CD4-positive, alpha-beta T cell treated with Interleukin-1 beta for 1 hour (primary cell): ENCODE measurements around the gene PGLYRP4.

Experiments
- DNase-seq, 2 donors: peaks; one replicate each; pipeline ENCODE4 v3.0.0-alpha.2; 2020 to 2022

The PGLYRP4 gene

DNA sequence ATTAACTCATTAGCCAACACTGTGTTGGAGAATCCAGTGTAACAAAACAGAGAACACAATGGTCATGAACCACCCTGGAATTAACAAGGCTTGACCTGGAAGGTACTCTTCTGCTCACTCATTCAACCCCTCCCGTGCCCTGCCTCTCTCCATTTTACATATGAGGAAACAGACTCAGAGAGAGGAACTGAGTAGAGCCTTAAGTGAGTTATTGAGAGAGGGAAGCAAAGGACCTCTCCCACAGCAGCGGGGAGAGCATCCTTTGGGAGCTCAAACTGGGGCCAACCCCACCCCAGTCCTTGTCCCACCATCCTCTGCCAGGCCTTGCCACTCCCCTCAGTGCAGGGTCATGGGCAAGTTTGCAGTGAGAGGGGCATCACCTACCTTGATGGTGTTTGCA lies 25.4 kb upstream of the PGLYRP4 start:
- no peak for DNase-seq

DNA sequence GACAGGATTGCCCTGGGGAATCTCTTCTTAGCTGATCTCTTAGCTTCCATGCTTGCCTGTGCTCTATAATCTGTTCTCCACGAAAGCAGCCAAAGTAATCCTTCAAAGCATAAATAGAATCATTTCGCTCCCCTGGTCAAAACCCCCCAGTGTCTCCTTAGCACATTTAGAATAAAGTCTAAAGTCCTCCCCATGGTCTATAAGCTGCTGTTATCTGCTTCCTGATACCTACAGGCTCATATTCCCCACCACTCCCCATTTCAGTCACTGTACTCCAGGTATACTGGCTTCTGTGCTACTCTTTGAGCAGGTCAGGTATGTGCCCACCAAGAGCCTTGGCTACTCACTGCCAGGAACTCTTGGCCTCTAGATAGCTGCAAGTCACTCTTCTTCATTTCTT lies 23.9 kb upstream of the PGLYRP4 start:
- DNase-seq = no peak

DNA sequence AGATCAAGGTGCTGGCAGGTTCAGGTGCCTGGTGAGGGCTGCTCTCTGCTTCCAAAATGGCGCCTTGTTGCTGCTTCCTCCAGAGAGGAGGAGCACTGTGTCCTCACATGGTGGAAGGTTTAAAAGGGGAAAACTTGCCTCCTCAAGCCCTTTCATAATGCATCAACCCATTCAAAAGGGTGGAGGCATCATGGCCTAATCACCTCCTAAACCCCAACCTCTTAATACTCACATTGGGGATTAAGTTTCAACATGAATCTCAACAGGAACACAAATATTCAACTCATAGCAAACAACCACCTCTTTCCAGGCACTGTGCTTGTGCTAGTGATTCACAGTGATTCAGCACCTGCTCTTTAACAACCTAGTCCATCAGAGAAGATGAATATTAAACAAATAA lies 22.6 kb upstream of the PGLYRP4 start:
- no peak for DNase-seq

DNA sequence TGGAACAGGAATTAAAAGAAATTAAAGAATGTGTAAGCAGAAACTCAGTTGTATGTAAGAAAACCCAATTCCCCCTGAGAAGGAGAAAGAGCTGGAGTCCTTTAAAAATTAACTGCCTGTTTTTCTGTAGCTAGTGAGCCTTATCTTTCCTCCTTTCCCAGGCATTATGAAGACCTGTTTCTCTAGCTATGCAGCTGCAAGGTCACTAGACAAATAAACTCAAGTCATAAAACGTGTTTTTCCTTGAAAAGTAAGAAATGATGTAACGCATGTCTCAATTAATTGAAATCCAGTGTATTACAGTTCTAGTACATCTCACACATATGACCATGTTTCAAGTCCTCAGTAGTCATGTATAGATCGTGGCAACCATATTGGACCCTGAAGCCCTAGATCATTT lies 21.5 kb upstream of the PGLYRP4 start:
- no peak for DNase-seq

DNA sequence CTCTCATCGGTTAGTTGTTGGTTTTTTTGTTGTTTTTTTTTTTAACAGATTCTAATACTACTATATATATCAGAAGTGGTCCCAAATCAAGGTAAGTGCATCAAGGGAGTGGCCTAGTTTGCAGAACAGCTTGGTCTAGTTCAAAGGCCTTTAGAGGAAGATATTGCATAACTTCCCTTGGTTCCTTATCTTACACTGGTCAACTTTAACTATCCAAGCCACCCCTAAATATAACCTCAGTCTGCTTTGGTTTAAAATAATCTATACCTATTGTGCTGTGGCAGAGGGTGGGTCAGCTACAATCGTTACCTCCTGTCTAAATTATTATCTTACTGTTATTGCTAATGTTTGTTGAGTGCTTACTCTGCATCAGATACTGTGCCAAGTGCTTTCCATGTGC lies 19.9 kb upstream of the PGLYRP4 start:
- DNase-seq = no peak

DNA sequence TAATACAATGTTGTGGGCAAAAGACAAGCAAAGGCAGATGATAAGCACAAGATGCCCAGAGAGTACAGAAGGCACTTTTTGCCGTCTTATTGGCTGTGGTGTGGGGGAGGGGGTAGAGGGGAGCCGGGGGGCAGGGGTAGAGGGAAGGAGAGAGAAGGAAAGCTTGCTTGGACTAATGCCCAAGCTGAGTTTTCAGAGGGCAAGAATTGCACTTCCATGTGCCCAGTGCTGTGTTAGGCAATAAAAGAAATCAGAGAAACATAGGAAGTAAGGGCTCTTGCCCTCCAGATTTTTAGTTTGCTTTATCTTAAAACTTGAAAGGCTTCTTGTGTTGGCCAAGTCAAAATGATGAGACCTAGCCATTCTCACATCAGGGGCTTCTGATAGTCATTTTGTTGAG lies 18.4 kb upstream of the PGLYRP4 start:
- no peak for DNase-seq

GRCh38 chr1:153366261-153366660 lies 17.6 kb upstream of the PGLYRP4 start:
- no peak for DNase-seq

DNA sequence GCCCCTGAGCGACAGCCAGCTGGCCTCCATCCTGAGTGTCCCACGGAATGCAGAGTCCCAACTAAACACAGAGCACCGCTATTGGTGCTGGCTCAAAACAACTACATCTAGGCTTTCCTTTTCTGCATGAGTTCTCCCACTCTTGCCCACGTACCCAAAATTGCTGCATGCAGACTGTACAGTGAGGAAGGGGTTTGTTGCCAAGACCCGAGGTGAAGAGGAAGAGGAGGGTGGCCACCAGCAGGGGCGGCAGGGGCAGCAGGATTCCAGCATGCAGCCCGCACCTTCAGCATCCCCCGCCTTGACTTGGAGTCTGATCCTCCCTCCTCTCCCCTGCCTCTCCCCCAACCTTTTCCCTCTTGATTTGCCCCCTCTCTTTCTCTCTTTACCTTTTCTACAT lies 17.1 kb upstream of the PGLYRP4 start:
- no peak for DNase-seq

DNA sequence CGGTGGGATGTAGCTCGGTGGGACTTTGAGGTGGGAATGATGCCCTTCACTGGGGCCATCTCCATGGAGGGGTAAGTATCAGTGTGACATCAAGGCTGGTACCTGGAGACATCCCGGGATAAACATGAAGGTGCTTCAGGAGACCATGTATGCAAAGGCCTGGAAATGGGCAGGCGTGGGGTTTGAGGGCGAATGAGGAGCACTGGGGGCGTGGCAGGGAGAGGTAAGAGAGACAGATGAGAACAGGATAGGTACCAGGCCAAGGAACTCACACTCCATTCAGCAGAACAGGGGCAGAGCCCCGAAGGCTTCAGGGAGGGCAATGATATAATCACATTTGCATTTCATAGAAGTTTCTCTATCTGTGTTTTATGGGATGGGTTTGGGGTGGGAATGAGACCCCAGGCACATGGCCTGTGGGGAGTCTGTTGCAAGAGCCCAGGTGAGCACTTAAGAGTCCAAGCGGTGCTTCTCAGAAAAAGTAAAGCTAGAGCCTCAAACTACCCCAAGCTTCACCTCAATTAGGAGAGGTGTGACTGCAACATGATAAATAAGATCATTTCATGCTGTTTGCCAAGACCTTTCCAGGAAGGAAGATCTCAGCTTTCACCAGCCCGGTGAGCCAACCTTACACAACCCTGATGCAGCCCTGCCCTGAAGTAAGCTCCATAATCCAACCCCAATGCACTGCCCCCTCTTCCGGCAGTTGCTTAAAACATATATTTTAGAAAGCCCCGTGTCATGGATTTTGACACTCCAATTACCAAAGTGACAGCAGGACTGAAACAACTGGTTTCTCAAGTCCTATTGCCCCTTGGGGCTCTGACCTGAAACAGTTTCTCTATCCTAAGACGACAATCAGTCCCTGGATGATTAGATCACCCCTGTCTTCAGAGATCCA lies 16.4 kb upstream of the PGLYRP4 start:
- no peak for DNase-seq

GRCh38 chr1:153364156-153364555 lies 15.5 kb upstream of the PGLYRP4 start:
- DNase-seq = no peak

GRCh38 chr1:153363641-153364040 lies 15.0 kb upstream of the PGLYRP4 start:
- DNase-seq = no peak

DNA sequence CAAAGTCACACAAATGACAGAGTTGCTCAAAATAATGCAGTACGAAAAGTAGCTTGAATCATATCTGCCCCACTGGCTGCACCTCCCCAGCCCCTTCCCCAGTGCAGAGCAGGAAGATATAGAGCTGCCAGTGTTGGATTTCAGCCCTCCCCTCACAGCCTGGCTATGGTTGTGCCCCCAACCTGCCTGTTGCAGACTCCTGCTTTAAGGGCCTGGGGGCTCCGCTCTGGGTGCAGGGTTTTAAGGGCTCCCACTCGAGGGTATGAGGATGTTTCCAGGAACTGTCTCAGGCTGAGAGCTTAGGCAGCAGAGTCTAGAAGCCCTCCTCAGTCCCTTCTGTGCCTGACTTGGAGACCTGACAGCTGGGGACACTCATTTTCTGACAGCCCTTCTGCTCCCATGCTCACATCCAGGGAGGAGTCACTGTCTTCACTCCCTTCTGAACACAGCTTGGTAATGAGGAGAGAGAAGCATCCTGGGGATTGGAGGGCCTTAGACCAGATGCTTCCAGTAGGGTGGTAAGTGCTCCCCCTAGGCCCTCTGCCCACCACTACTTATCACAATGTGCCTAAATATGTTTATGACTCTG lies 13.6 kb upstream of the PGLYRP4 start:
- no peak for DNase-seq

- no peak for DNase-seq
Measured at GRCh38 chr1:153361480-153362109, 13.0 kb upstream of the PGLYRP4 start.

GRCh38 chr1:153360592-153361479 lies 12.2 kb upstream of the PGLYRP4 start:
- no peak for DNase-seq

DNA sequence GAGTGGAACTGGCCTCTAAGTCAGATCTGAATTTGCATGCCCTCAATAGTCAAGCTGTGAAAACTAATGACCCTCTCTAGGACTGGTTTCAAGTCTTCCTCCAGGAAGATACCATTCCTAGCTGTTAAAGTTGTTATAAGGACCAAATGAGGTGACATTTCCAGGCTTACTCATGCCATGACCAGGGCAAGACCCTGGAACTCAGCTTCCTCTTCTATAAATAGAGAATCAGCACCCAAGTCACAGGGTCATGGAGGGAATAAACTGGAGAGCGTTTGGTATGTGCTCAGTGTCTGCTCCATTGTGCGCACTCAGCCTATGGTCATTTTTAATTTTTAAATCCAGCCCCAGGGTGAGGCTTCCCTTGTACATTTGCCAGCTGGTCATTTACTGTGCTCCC lies 11.5 kb upstream of the PGLYRP4 start:
- DNase-seq = no peak

DNA sequence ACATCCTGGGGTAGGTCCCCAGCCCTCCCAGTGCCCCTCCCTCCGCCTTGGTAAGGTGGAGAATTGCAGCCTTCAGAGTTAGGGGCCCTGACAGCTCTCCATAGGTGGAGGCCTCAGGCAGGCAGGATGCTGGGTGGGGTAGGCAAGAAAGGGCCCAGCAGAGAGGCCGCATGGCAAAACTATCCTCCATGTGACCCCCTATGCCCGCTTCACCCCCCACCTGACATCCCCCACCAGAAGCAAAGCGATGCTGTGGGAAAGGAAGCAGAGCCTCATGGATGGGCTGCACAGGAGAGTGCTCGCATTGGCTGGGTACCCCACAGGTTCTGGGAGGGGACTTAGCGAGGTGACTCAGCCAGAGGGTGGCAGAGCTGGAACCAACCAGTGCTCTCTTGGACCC lies 10.6 kb upstream of the PGLYRP4 start:
- DNase-seq = no peak

- DNase-seq = no peak
Measured at GRCh38 chr1:153358691-153358975, 10.0 kb upstream of the PGLYRP4 start.

DNA sequence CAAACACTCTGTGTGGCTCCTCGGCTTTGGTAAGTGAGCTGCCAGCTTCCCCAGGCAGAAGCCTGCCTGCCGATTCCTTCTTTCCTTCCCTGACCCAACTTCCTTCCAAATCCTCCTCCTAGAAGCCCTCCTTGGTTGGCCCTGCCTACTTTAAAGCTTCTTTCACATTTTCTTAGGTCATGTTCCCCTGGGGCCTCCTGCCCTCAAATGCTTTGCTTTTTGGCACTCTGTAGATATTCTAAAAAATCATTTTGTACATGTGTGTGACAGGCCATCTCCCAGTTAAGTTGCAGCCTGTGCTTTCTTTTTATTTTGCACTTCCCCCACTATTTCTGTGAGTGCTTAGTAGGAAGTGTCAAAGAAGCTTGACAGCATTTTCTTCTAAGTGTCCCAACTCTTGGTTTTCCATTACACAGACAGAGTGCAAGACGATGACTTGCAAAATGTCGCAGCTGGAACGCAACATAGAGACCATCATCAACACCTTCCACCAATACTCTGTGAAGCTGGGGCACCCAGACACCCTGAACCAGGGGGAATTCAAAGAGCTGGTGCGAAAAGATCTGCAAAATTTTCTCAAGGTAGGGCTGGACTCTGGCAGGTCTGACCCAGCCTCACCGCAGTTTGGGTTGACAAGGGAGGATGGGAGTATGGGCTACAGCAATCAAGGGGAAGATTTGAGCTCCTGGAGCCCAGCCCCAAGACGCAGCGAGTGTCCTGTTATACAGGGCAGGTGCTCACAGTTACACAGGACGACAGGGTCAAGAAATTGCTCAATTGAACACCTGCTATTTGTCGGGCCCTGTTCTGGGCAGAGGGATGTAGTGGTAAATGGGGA lies 9.4 kb upstream of the PGLYRP4 start, which contains the start of gene S100A9:
S100A9 (plus strand) TSS at position 2 of the 838 bp plus-strand sequence; CDS start at position 432, 430 bp downstream.
- DNase-seq = no peak

GRCh38 chr1:153357076-153357852 lies 8.6 kb upstream of the PGLYRP4 start:
- DNase-seq = peak; percentile 13 to 61

DNA sequence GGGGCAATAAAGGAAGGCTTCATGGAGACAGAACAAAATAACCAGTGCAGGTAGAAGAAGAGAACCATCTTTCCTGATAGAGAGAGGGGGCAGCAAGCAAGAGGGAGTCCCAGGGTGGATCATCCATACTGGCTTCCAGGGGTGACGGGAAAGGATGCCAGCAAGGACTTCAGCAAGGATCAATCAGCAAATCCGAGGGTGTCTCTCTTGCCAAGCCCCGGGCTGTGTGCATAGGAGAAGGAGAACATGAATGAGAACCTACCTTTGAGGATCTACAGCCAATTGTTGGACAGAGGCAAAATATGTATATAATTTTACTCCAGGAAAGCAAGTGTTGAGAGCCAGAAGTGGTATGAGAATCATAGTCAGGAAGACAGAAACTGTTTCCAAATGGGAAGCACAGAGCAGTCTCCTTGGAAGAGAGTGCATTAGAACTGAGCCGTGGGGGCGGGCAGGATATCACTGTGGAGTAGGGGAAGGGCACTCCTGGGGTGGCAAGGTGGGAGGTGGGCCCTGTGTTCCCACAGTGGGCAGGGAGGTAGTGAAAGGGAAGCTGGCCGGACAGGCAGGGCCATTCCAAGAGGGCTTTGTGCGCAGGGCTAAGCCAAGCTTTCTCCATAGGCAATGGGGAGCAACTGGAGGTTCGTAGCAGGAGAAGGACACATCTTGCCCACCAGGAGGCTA lies 7.9 kb upstream of the PGLYRP4 start:
- DNase-seq = no peak
